Coronary artery (tissue), 2 donors: ENCODE data around the gene OVOL3.

Experiments used
- DNase-seq: peaks from one replicate; pipeline ENCODE4 v3.0.0-alpha.2; 2017; ENCODE audit warnings: low spot score
- H3K27ac ChIP-seq, 2 donors: fragments of 200-600 bp; sonication (generic); one replicate each; pipeline ENCODE4 v1.5.1; 2016 to 2019
- H3K4me3 ChIP-seq: fragments of 200-600 bp; sonication (generic); 2 replicates; pipeline ENCODE4 v1.5.1; 2016; ENCODE audit warnings: mild to moderate bottlenecking, moderate library complexity
- CTCF ChIP-seq: fragments of 200-600 bp; sonication (generic); IDR thresholded peaks from one replicate; pipeline ENCODE4 v1.5.1; 2019; ENCODE audit warnings: antibody characterized with exemption

The OVOL3 gene

GRCh38 chr19:36101550-36102327 lies 9.2 kb upstream of the OVOL3 start:
- DNase-seq, result no peak
- Histone ChIP-seq H3K27ac (no peak overlapping the region), H3K4me3 (no peak overlapping the region)
- no peak for TF ChIP-seq CTCF

GRCh38 chr19:36103040-36103626 lies 7.8 kb upstream of the OVOL3 start:
- H3K27ac ChIP-seq, result no peak overlapping the region
- TF ChIP-seq CTCF, result no peak
- no peak for DNase-seq
- no peak overlapping the region for H3K4me3 ChIP-seq

GRCh38 chr19:36103842-36104552 lies 6.9 kb upstream of the OVOL3 start:
- Histone ChIP-seq H3K4me3 (no peak overlapping the region), H3K27ac (no peak overlapping the region)
- no peak for DNase-seq

GRCh38 chr19:36106441-36106840 lies 4.5 kb upstream of the OVOL3 start:
- DNase-seq, result no peak
- Histone ChIP-seq H3K27ac (no peak overlapping the region), H3K4me3 (no peak overlapping the region)
- no peak for TF ChIP-seq CTCF

More at GRCh38 chr19:36103842-36104552, 6.9 kb upstream of the OVOL3 start:
- TF ChIP-seq CTCF, result no peak

GRCh38 chr19:36106991-36107390 lies 4.0 kb upstream of the OVOL3 start:
- DNase-seq, result no peak
- no peak overlapping the region for H3K4me3 ChIP-seq
- no peak overlapping the region for H3K27ac ChIP-seq
- no peak for TF ChIP-seq CTCF

- H3K27ac ChIP-seq, result no peak overlapping the region
- TF ChIP-seq CTCF, result no peak
- H3K4me3 ChIP-seq, result no peak overlapping the region
- no peak for DNase-seq
Observed at GRCh38 chr19:36108684-36109083, 2.3 kb upstream of the OVOL3 start.
